ENCODE measurements around the gene ATXN1.

ATXN1 gene

GRCh38 chr6:16624636-16625290 lies 136.5 kb downstream of the ATXN1 start:
- TF ChIP-seq CTCF (IDR thresholded peaks at IDR 0.05; ENCODE audit: control extremely low read depth, extremely low read depth, low read depth, missing control alignments), result no peak
- ChIA-PET CTCF (interaction anchor here (1.1 to 1.5 kb wide), 2 partner anchors 10 to 293 kb away, joined by 4 to 6 read pairs; no protein-coding TSS in a partner anchor), POLR2A (no interaction called here)
- no peak for DNase-seq (ENCODE audit: extremely low spot score)

GRCh38 chr6:16623731-16624130 lies 137.5 kb downstream of the ATXN1 start:
- POLR2A ChIA-PET, result no interaction called here

GRCh38 chr6:16623029-16623653 lies 138.1 kb downstream of the ATXN1 start:
- POLR2A ChIA-PET, result no interaction called here
- TF ChIP-seq CTCF (IDR thresholded peaks at IDR 0.05; ENCODE audit: control extremely low read depth, extremely low read depth, low read depth, missing control alignments), result no peak
- CTCF ChIA-PET, result interaction anchor here (1.0 to 1.2 kb wide), 2 partner anchors 32 to 67 kb away, joined by 3 to 6 read pairs; no protein-coding TSS in a partner anchor
- DNase-seq (ENCODE audit: extremely low spot score), result no peak

More at GRCh38 chr6:16623731-16624130, 137.5 kb downstream of the ATXN1 start:
- CTCF ChIA-PET, result no interaction called here
- no peak for DNase-seq (ENCODE audit: extremely low spot score)
- TF ChIP-seq CTCF (IDR thresholded peaks at IDR 0.05; ENCODE audit: control extremely low read depth, extremely low read depth, low read depth, missing control alignments), result no peak

GRCh38 chr6:16622193-16622592 lies 139.1 kb downstream of the ATXN1 start:
- no peak for TF ChIP-seq CTCF (IDR thresholded peaks at IDR 0.05; ENCODE audit: control extremely low read depth, extremely low read depth, low read depth, missing control alignments)
- POLR2A ChIA-PET, result no interaction called here
- CTCF ChIA-PET, result interaction anchor here (1.1 to 1.4 kb wide), 3 partner anchors 10 to 31 kb away, joined by 3 to 6 read pairs (median 4); no protein-coding TSS in a partner anchor
- DNase-seq (ENCODE audit: extremely low spot score), result no peak

- TF ChIP-seq CTCF (IDR thresholded peaks at IDR 0.05; ENCODE audit: control extremely low read depth, extremely low read depth, low read depth, missing control alignments), result no peak
- CTCF ChIA-PET, result no interaction called here
- POLR2A ChIA-PET, result no interaction called here
- DNase-seq (ENCODE audit: extremely low spot score), result no peak
These were observed 140.3 kb downstream of the ATXN1 start for GRCh38 chr6:16621002-16621401.

GRCh38 chr6:16619777-16620176 lies 141.5 kb downstream of the ATXN1 start:
- ChIA-PET CTCF (interaction anchor here (0.7 to 1.1 kb wide), 4 partner anchors 9 to 56 kb away, joined by 3 to 5 read pairs (median 4); no protein-coding TSS in a partner anchor), POLR2A (no interaction called here)
- TF ChIP-seq CTCF (IDR thresholded peaks at IDR 0.05; ENCODE audit: control extremely low read depth, extremely low read depth, low read depth, missing control alignments), result no peak
- DNase-seq (ENCODE audit: extremely low spot score), result no peak

Data from GM10248 (cell line).